Esophagus squamous epithelium (tissue), 5 donors: Measurements from ENCODE around the gene CDH19. TPM values are rescaled to one million over a fixed set of nuclear protein-coding genes. Genes with fewer than 3 reads are reported as not detected.
A peak's percentile ranks its signal among the peaks of the same experiment; 100 is the strongest.

Experiments
- DNase-seq: peaks from one replicate; lab custom pipeline; 2025; lab: John Stamatoyannopoulos, UW
- H3K27ac ChIP-seq, 4 donors: fragments of 200-600 bp; sonication (generic); one replicate each; pipeline ENCODE4 v1.5.1; 2016 to 2019; ENCODE audit warnings: mild to moderate bottlenecking in 1 of 4
- H3K27me3 ChIP-seq, 4 donors: fragments of 200-600 bp; sonication (generic); 1 replicate in 3 of 4; 2 replicates in 1 of 4; pipeline versions ENCODE4 v1.5.1 to v1.6.0; 2017 to 2021; ENCODE audit warnings: antibody characterized with exemption in 1 of 4
- H3K36me3 ChIP-seq, 3 donors: fragments of 200-600 bp; sonication (generic); one replicate each; pipeline ENCODE4 v1.5.1; 2016 to 2019
- H3K4me1 ChIP-seq, 3 donors: fragments of 200-600 bp; sonication (generic); one replicate each; pipeline ENCODE4 v1.5.1; 2017 to 2019
- H3K4me3 ChIP-seq, 4 donors: fragments of 200-600 bp; sonication (generic); 1 replicate in 3 of 4; 2 replicates in 1 of 4; pipeline ENCODE4 v1.5.1; 2016 to 2019; ENCODE audit warnings: mild to moderate bottlenecking in 2 of 4, moderate library complexity in 1 of 4
- H3K9me3 ChIP-seq, 3 donors: fragments of 200-600 bp; sonication (generic); one replicate each; pipeline ENCODE4 v1.5.1; 2016 to 2019
- CTCF ChIP-seq, 6 experiments: fragments of 450-650 bp in 4 of 6; fragments of 200-600 bp in 2 of 6; sonication (generic) in 2 of 6; IDR thresholded peaks; one replicate each; pipeline ENCODE4 v1.5.1; 2016 to 2019; ENCODE audit warnings: antibody characterized with exemption in 6 of 6, mild to moderate bottlenecking in 4 of 6, moderate library complexity in 4 of 6
- POLR2A ChIP-seq, 4 donors: fragments of 450-650 bp; IDR thresholded peaks; one replicate each; pipeline ENCODE4 v1.6.1; 2017; ENCODE audit warnings: antibody characterized with exemption in 4 of 4, mild to moderate bottlenecking in 4 of 4, moderate library complexity in 3 of 4
- WGBS, 2 donors: methylation state at CpG; one replicate each; pipeline ENCODE4 v1.1.5; 2018; 5-methylcytosine and 5-hydroxymethylcytosine counted together
- intact Hi-C: fragments of 100-400 bp; cut with DNase I; formaldehyde crosslinking; loops from one replicate; pipeline ENCODE4 v1.15.0; 2022
- total RNA-seq, 4 donors: library from RNA; depleted of rRNA; stranded (reverse); fragments of >200 nt; gene quantifications; one replicate each; pipeline ENCODE4 v1.1.0, GENCODE V29; 2016
- donor health status: DM: yes; HTN: yes; CAD: no.

Gene CDH19
- total RNA-seq, 4 donors from 2014 or later: 0.38 to 3.6 (median 1.9) TPM

- Histone ChIP-seq H3K4me1 (no peaks in the 10 kb centered on the region), H3K27ac (no peak overlapping the region), H3K9me3 (no peaks in the 10 kb centered on the region), H3K27me3 (no peaks in the 10 kb centered on the region), H3K36me3 (no peaks in the 10 kb centered on the region), H3K4me3 (peak overlapping the region in 1 of 4 donors; percentile 28)
- DNase-seq: no peak
- TF ChIP-seq POLR2A (IDR thresholded peaks at IDR 0.05) (no peak), CTCF (IDR thresholded peaks at IDR 0.05) (no peak)
- WGBS, 2 donors: 19 to 34% methylated on average over 3 of the region's 3 CpGs
- intact Hi-C loops: no loop called here
Measured at GRCh38 chr18:66601649-66602048, 2.2 kb downstream of the CDH19 start.

- intact Hi-C loops: no loop called here
- H3K9me3 ChIP-seq: no peaks in the 10 kb centered on the region
- H3K36me3 ChIP-seq: no peaks in the 10 kb centered on the region
- DNase-seq: no peak
- no peaks in the 10 kb centered on the region for H3K4me1 ChIP-seq
- no peak overlapping the region for H3K4me3 ChIP-seq
- TF ChIP-seq POLR2A (IDR thresholded peaks at IDR 0.05) (no peak), CTCF (IDR thresholded peaks at IDR 0.05) (no peak)
- 35 to 45% methylated on average over 3 of the region's 3 CpGs for WGBS, 2 donors
- H3K27ac ChIP-seq: no peak overlapping the region
- no peaks in the 10 kb centered on the region for H3K27me3 ChIP-seq
Measured at GRCh38 chr18:66599190-66599589, 4.7 kb downstream of the CDH19 start.

- Histone ChIP-seq H3K27ac (no peak overlapping the region), H3K4me3 (no peak overlapping the region), H3K4me1 (no peaks in the 10 kb centered on the region), H3K36me3 (no peaks in the 10 kb centered on the region), H3K27me3 (no peaks in the 10 kb centered on the region), H3K9me3 (no peaks in the 10 kb centered on the region)
- intact Hi-C loops: no loop called here
- TF ChIP-seq POLR2A (IDR thresholded peaks at IDR 0.05): no peak
- no peak for TF ChIP-seq CTCF (IDR thresholded peaks at IDR 0.05)
- DNase-seq: no peak
- 63 to 73% methylated on average over 4 of the region's 4 CpGs for WGBS, 2 donors
Measured at GRCh38 chr18:66587430-66587829, 16.5 kb downstream of the CDH19 start.

GRCh38 chr18:66582211-66582610, 21.7 kb downstream of the CDH19 start:
- TF ChIP-seq CTCF (IDR thresholded peaks at IDR 0.05) (no peak), POLR2A (IDR thresholded peaks at IDR 0.05) (no peak)
- Histone ChIP-seq H3K27me3 (no peaks in the 10 kb centered on the region), H3K9me3 (no peaks in the 10 kb centered on the region), H3K4me1 (no peaks in the 10 kb centered on the region), H3K36me3 (no peaks in the 10 kb centered on the region), H3K4me3 (no peak overlapping the region), H3K27ac (no peak overlapping the region)
- intact Hi-C loops: no loop called here
- no peak for DNase-seq

- Histone ChIP-seq H3K36me3 (no peaks in the 10 kb centered on the region), H3K9me3 (no peaks in the 10 kb centered on the region), H3K27ac (no peak overlapping the region), H3K4me1 (no peaks in the 10 kb centered on the region), H3K27me3 (no peaks in the 10 kb centered on the region), H3K4me3 (no peak overlapping the region)
- no peak for DNase-seq
- TF ChIP-seq POLR2A (IDR thresholded peaks at IDR 0.05) (no peak), CTCF (IDR thresholded peaks at IDR 0.05) (no peak)
- intact Hi-C loops: no loop called here
- WGBS, 2 donors: 75 to 76% methylated on average over 2 of the region's 2 CpGs
Measured at GRCh38 chr18:66575263-66575662, 28.6 kb downstream of the CDH19 start.
